Measurements from ENCODE around the gene TMOD4. TPM values are rescaled to one million over a fixed set of nuclear protein-coding genes. Genes with fewer than 3 reads are reported as not detected.

TMOD4 gene
- total and polyA plus RNA-seq, 2 of the 13 experiments (the other 11 are each of a cell fraction or from before 2014, with no cell fraction given), result 0.66 TPM; not detected in 1

GRCh38 chr1:151147665-151148064 is 28.1 kb downstream of the TMOD4 start (continued):
- TF ChIP-seq ZBTB44 (CRISPR knock-in tag; IDR thresholded peaks at IDR 0.05), result no peak
- no peak for TF ChIP-seq TFDP1 (CRISPR knock-in tag; IDR thresholded peaks at IDR 0.05; ENCODE audit: borderline replicate concordance)
- TF ChIP-seq ZNF577 (CRISPR knock-in tag; IDR thresholded peaks at IDR 0.05; ENCODE audit: borderline replicate concordance, low read depth), result no peak
- TF ChIP-seq HMGA1 (CRISPR knock-in tag; conservative IDR thresholded peaks at IDR 0.05), result no peak
- no peak for TF ChIP-seq KDM5A (IDR thresholded peaks at IDR 0.05; ENCODE audit: borderline replicate concordance, low read length)
- no peak for TF ChIP-seq NFKBIZ (CRISPR knock-in tag; IDR thresholded peaks at IDR 0.05)
- TF ChIP-seq U2AF2 (IDR thresholded peaks at IDR 0.05; ENCODE audit: low read depth, low read length), result no peak

- 0% methylated on average over 5 of the region's 7 CpGs for WGBS (ENCODE audit: low lambda C conversion rate)
- FAIRE-seq (no peak), ATAC-seq (peak; percentile 2; the same call in 2 of the 3 replicates), DNase-seq (ENCODE audit: low spot score) (no peak)
- H3K27me3 ChIP-seq (ENCODE audit: control insufficient read depth in 1 of 2, insufficient read depth in 2 of 2, low read length in 2 of 2), result no peaks in the 10 kb centered on the region
- intact Hi-C loops (cut with micrococcal nuclease; ENCODE audit: unreplicated experiment) (loop anchor here (5.0 kb wide), 1 partner anchor 135 kb away; no protein-coding TSS in a partner anchor), in situ Hi-C loops (cut with HindIII; ENCODE audit: extremely low pct_ligation_motif_present, low pct_unique_long_range_greater_than_20kb) (no loop called here)
- peak overlapping the region; percentile 95 for H3K4me2 ChIP-seq (ENCODE audit: low read depth, low read length)
- H3K4me1 ChIP-seq (ENCODE audit: insufficient read depth, low read length), result peaks cover 33% of the 10 kb centered on the region
- H3K27ac ChIP-seq (ENCODE audit: extremely low read length, insufficient read depth, low read length), result peak overlapping the region; percentile 55
- POLR2A ChIA-PET, result interaction anchor here (0.5 kb wide), 1 partner anchor 109 kb away, joined by 3 read pairs; no protein-coding TSS in a partner anchor
- H3K9ac ChIP-seq (ENCODE audit: insufficient read depth, low read depth, low read length), result peak overlapping the region; percentile 56; the same call in 1 of the 2 replicates
- TSS peak; percentile 89 for BruUV-seq (replicated peaks)
- peak overlapping the region; percentile 46 for H2AFZ ChIP-seq (ENCODE audit: low read length)
- no peaks in the 10 kb centered on the region for H3K9me3 ChIP-seq (ENCODE audit: low read length)
- no peaks in the 10 kb centered on the region for H3K36me3 ChIP-seq (replicated peaks in 1 of 2; ENCODE audit: control insufficient read depth in 1 of 2, insufficient read depth in 2 of 2, low read length in 2 of 2)
- H3K4me3 ChIP-seq (replicated peaks in 1 of 3; ENCODE audit: insufficient read depth in 1 of 3, low read depth in 2 of 3, low read length in 3 of 3), result peak overlapping the region; percentile 68 to 77 (median 73)
- CTCF ChIA-PET (ENCODE audit: low intra/inter-chr PET ratio, low total read pairs), result no interaction called here
- no peaks in the 10 kb centered on the region for H3K79me2 ChIP-seq (ENCODE audit: insufficient read depth, low read length)
- no peaks in the 10 kb centered on the region for H4K20me1 ChIP-seq (ENCODE audit: insufficient read depth, low read length)
- TF ChIP-seq ZNF512 (CRISPR knock-in tag; IDR thresholded peaks at IDR 0.05) (0 out of 2 replicates have a peak, but pooled peaks have one; percentile 24), ZNF775 (CRISPR knock-in tag; IDR thresholded peaks at IDR 0.05; ENCODE audit: borderline replicate concordance) (0 out of 2 replicates have a peak, but pooled peaks have one; percentile 31), KLF16 (CRISPR knock-in tag; IDR thresholded peaks at IDR 0.05) (peak in 1 of 2 experiments; percentile 43; a peak in 1 of 4 replicates), ZZZ3 (CRISPR knock-in tag; IDR thresholded peaks at IDR 0.05; ENCODE audit: borderline replicate concordance) (0 out of 2 replicates have a peak, but pooled peaks have one; percentile 59), ZNF276 (CRISPR knock-in tag; IDR thresholded peaks at IDR 0.05; ENCODE audit: low read depth) (0 out of 2 replicates have a peak, but pooled peaks have one; percentile 8), ZFX (CRISPR knock-in tag; IDR thresholded peaks at IDR 0.05; ENCODE audit: low read depth) (peak; percentile 14; the same call in 1 of the 2 replicates), IRX3 (CRISPR knock-in tag; IDR thresholded peaks at IDR 0.05; ENCODE audit: borderline replicate concordance, low read depth) (no peak), RBAK (CRISPR knock-in tag; IDR thresholded peaks at IDR 0.05) (0 out of 2 replicates have a peak, but pooled peaks have one; percentile 13), PHF8 (CRISPR knock-in tag; IDR thresholded peaks at IDR 0.05) (no peak), PHF5A (CRISPR knock-in tag; IDR thresholded peaks at IDR 0.05; ENCODE audit: low read depth, unreplicated experiment) (peak; percentile 15)
Observed at GRCh38 chr1:151147132-151147503, 28.7 kb downstream of the TMOD4 start.

All from HepG2 (cell line).